Measurements from ENCODE around the gene FIBIN.

GRCh38 chr11:26974069-26974783 lies 19.7 kb upstream of the FIBIN start:
- TF ChIP-seq CTCF (IDR thresholded peaks at IDR 0.05): no peak
- no peak for TF ChIP-seq POLR2AphosphoS5 (IDR thresholded peaks at IDR 0.05; ENCODE audit: insufficient read depth in 1 of 2, low read depth in 1 of 2)
- TF ChIP-seq POLR2A (IDR thresholded peaks at IDR 0.05): no peak
